ENCODE data around the gene ENTPD8. TPM values are rescaled to one million over a fixed set of nuclear protein-coding genes. Genes with fewer than 3 reads are reported as not detected.

The ENTPD8 gene
- total RNA-seq, 1 experiment from 2014 or later: 0.97 TPM

DNA sequence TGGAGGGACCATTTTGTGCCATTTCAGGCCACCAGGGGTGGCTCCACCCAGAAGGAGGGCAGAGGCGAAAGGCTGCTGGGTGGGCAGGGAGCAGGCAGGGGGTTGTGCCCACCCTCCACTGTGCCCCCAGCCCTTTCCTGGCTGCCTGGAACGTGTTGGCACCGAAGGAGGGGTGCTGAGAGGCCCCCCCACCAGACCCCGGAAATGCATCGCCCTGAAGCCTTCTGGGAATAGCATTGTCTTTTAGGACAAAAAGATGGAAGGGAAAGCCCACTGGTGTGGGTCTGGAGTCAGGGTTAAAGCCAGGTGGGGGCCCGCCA is 12.9 kb downstream of the ENTPD8 start:
- intact Hi-C loops (cut with micrococcal nuclease; ENCODE audit: unreplicated experiment): no loop called here
- TF ChIP-seq, protein P1, sequence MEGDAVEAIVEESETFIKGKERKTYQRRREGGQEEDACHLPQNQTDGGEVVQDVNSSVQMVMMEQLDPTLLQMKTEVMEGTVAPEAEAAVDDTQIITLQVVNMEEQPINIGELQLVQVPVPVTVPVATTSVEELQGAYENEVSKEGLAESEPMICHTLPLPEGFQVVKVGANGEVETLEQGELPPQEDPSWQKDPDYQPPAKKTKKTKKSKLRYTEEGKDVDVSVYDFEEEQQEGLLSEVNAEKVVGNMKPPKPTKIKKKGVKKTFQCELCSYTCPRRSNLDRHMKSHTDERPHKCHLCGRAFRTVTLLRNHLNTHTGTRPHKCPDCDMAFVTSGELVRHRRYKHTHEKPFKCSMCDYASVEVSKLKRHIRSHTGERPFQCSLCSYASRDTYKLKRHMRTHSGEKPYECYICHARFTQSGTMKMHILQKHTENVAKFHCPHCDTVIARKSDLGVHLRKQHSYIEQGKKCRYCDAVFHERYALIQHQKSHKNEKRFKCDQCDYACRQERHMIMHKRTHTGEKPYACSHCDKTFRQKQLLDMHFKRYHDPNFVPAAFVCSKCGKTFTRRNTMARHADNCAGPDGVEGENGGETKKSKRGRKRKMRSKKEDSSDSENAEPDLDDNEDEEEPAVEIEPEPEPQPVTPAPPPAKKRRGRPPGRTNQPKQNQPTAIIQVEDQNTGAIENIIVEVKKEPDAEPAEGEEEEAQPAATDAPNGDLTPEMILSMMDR (IDR thresholded peaks at IDR 0.05; ENCODE audit: unreplicated experiment): no peak
- DNase-seq: no peak
- H3K27me3 Mint-ChIP-seq (ENCODE audit: unreplicated experiment): no peaks in the 10 kb centered on the region
- H3K9me3 Mint-ChIP-seq (ENCODE audit: low read depth, unreplicated experiment): no peaks in the 10 kb centered on the region
- H3K36me3 Mint-ChIP-seq (ENCODE audit: insufficient read depth, unreplicated experiment): peaks cover 17% of the 10 kb centered on the region
- peaks cover 8% of the 10 kb centered on the region for H3K4me1 Mint-ChIP-seq (ENCODE audit: low read depth, unreplicated experiment)
- H3K4me3 Mint-ChIP-seq (ENCODE audit: low read depth, unreplicated experiment): no peak overlapping the region
- H3K27ac Mint-ChIP-seq (ENCODE audit: unreplicated experiment): no peak overlapping the region
- no TSS peak for BruUV-seq (replicated peaks)
- CTCF ChIA-PET: no interaction called here

DNA sequence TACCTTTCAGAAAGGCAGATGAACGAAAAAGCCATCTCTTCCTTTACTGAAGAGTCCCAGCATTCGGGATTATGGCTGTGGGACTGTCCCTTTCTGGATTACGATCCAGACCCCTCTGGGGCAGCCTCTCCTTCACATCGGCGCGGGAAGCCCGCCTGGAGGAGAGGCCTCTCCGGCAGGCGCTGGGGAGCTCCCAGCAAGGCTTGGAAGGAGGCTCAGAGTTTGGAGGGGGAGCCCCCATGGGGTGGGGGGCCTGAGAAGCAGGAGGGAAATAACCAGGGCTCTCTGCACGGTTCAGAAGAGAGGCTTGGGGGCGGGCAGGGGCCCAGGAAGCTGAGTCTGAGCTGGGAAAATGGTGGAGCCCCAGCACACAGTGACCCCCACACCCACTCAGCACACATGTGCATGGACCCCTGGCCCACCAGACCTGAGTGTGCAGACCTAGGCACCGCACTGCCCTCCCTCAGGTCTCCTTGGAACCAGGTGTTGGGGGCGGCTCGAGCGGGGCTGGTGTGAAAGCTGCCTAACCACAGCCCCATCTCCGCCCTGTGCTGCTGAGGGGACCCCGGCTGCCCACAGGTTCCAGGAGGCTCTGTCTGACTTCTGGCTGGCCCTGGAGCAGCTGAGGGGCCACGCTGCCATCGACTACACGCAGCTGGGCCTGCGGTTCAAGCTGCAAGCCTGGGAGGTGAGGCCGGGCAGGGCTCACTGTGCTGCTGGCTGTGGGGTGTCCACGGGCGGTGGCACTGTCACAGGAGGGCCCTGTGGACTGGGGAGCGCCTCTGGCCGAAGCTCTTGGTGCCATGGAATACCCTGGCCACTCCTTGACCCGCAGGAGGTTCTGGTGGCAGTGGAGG is 13.5 kb downstream of the ENTPD8 start:
- CTCF ChIA-PET: no interaction called here
- Mint-ChIP-seq H3K9me3 (ENCODE audit: low read depth, unreplicated experiment) (no peaks in the 10 kb centered on the region), H3K4me1 (ENCODE audit: low read depth, unreplicated experiment) (peaks cover 8% of the 10 kb centered on the region), H3K4me3 (ENCODE audit: low read depth, unreplicated experiment) (no peak overlapping the region), H3K36me3 (ENCODE audit: insufficient read depth, unreplicated experiment) (peaks cover 17% of the 10 kb centered on the region), H3K27me3 (ENCODE audit: unreplicated experiment) (no peaks in the 10 kb centered on the region), H3K27ac (ENCODE audit: unreplicated experiment) (no peak overlapping the region)
- TF ChIP-seq, protein P1 (IDR thresholded peaks at IDR 0.05; ENCODE audit: unreplicated experiment): no peak
- no TSS peak for BruUV-seq (replicated peaks)
- no peak for DNase-seq
- intact Hi-C loops (cut with micrococcal nuclease; ENCODE audit: unreplicated experiment): no loop called here

DNA sequence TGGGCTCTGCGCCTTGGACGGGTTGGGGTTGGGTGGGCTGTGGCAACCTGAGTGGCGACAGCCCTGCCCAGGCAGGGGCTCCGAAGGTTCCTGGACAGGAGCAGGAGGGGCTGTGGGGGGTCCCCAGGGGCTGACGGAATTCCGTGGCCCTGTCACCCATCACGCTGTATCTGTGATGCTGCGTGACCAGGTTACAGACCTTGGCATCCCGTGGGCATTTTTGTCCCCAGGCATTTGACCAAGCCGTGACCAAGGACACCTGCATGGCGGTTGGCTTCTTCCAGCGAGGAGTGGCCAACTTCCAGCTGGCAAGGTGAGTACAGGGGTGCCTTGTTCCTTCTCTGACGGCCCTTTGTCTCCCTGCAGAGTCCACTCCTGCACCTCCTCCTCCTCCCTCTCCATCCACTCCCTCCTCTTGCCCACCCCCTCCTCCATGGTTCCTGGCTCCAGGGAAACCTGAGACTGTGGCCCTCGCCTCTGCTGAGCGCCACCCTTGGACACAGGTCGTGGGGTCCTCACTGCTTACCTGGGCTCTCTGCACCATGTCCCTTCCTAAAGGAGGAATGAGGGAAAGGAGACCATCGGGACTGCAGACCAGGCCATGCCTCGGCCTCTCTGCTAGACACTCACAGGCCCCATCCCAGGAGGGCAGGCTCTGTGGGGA is 15.0 kb downstream of the ENTPD8 start:
- CTCF ChIA-PET: no interaction called here
- no peak overlapping the region for H3K4me3 Mint-ChIP-seq (ENCODE audit: low read depth, unreplicated experiment)
- DNase-seq: no peak
- H3K27me3 Mint-ChIP-seq (ENCODE audit: unreplicated experiment): no peaks in the 10 kb centered on the region
- H3K9me3 Mint-ChIP-seq (ENCODE audit: low read depth, unreplicated experiment): no peaks in the 10 kb centered on the region
- no peak overlapping the region for H3K27ac Mint-ChIP-seq (ENCODE audit: unreplicated experiment)
- peaks cover 8% of the 10 kb centered on the region for H3K4me1 Mint-ChIP-seq (ENCODE audit: low read depth, unreplicated experiment)
- no TSS peak for BruUV-seq (replicated peaks)
- H3K36me3 Mint-ChIP-seq (ENCODE audit: insufficient read depth, unreplicated experiment): peaks cover 24% of the 10 kb centered on the region
- intact Hi-C loops (cut with micrococcal nuclease; ENCODE audit: unreplicated experiment): no loop called here
- TF ChIP-seq, protein P1 (IDR thresholded peaks at IDR 0.05; ENCODE audit: unreplicated experiment): no peak

DNA sequence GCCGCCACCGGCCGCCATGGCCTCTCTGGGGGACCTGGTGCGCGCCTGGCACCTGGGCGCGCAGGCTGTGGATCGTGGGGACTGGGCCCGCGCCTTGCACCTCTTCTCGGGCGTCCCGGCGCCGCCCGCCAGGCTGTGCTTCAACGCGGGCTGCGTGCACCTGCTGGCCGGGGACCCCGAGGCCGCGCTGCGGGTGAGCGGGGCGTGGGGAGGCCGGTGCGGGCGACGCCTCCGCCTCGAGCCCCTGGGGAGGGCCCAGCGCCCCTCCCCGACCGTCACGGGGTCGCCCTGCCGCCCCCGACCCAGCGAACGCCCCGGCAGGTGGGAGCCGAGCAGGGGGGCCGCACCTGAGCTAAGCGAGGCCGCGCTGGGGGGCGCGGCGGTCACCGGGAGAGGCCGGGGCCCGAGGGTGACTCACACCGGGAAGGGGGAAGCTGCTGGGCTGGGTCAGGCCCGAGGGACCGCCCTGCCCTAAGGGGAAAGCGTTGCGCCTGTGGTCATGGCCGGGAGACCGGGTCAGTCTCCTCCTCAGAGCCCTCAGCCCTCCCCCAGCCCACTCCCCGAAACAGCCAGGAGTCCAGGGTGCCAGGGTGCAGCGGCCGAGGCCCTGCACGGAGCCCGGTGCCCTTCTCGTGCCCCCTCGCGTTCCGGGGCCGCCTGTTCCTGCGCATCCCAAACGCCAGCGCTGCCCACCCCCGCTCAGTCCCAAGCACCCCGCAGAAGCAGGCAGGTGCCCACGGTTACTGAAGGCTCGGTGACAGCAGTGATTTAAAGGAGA is 17.5 kb downstream of the ENTPD8 start:
- BruUV-seq (replicated peaks): no TSS peak
- peak; percentile 83 for DNase-seq
- Mint-ChIP-seq H3K4me1 (ENCODE audit: low read depth, unreplicated experiment) (peaks cover 8% of the 10 kb centered on the region), H3K36me3 (ENCODE audit: insufficient read depth, unreplicated experiment) (peaks cover 24% of the 10 kb centered on the region), H3K4me3 (ENCODE audit: low read depth, unreplicated experiment) (peak overlapping the region; percentile 58), H3K27ac (ENCODE audit: unreplicated experiment) (peak overlapping the region; percentile 36), H3K27me3 (ENCODE audit: unreplicated experiment) (no peaks in the 10 kb centered on the region), H3K9me3 (ENCODE audit: low read depth, unreplicated experiment) (no peaks in the 10 kb centered on the region)
- CTCF ChIA-PET: interaction anchor here (1.0 to 1.7 kb wide), 8 partner anchors 12 to 146 kb away, joined by 3 to 11 read pairs (median 6); partner anchors contain the start of genes ENTPD8, NSMF and TOR4A
- intact Hi-C loops (cut with micrococcal nuclease; ENCODE audit: unreplicated experiment): no loop called here
- TF ChIP-seq, protein P1 (IDR thresholded peaks at IDR 0.05; ENCODE audit: unreplicated experiment): no peak
